ENCODE measurements around the gene EME1.

DNA sequence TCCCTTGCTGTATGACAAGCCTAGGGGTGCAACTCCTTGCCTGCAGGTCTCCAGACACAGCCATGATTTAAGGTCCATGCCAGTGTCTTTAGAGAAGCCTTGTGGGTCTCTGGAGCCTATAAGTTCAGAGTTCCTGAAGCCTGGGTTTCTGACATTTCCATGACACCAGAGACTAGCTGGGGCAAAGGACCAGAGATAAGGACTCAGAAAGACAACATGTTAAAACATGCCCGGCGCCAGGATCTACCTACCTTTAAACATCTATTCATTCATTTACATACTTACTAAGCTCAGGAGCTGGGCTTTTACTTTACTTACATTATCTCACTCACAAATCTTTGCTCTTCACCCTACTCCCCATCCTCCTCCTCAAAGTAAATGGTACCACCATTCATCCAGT, 1.5 kb upstream of the EME1 start:
- TF ChIP-seq POLR2A (IDR thresholded peaks at IDR 0.05; ENCODE audit: low read depth, low read length) (no peak), POLR2AphosphoS5 (IDR thresholded peaks at IDR 0.05; ENCODE audit: low read depth, low read length) (no peak)

All from GM12892 (cell line).